Smooth muscle cell (in vitro differentiated cells): ENCODE measurements around the gene PREP. TPM values are rescaled to one million over a fixed set of nuclear protein-coding genes. Genes with fewer than 3 reads are reported as not detected.
A peak's percentile ranks its signal among the peaks of the same experiment; 100 is the strongest.

ENCODE experiments used
- DNase-seq: peaks from one replicate; lab custom pipeline; 2025; ENCODE audit not compliant: unreplicated experiment; lab: John Stamatoyannopoulos, UW
- H2AFZ ChIP-seq: fragments of 200-600 bp; sonication (generic); 2 replicates; pipeline ENCODE4 v1.6.0; 2016; ENCODE audit warnings: antibody characterized with exemption, low read depth, mild to moderate bottlenecking
- H3F3A ChIP-seq: fragments of 200-600 bp; sonication (generic); 2 replicates; pipeline ENCODE4 v1.6.0; 2017; ENCODE audit warnings: antibody characterized with exemption, low read depth
- H3K27ac ChIP-seq: fragments of 200-600 bp; sonication (generic); 2 replicates; pipeline ENCODE4 v1.5.1; 2016; ENCODE audit warnings: low read depth, mild to moderate bottlenecking
- H3K27me3 ChIP-seq: fragments of 200-600 bp; sonication (generic); 2 replicates; pipeline ENCODE4 v1.6.1; 2016; ENCODE audit warnings: low read depth, mild to moderate bottlenecking
- H3K36me3 ChIP-seq: fragments of 200-600 bp; sonication (generic); 2 replicates; pipeline ENCODE4 v1.5.1; 2016; ENCODE audit warnings: low read depth
- H3K4me1 ChIP-seq: fragments of 200-600 bp; sonication (generic); 2 replicates; pipeline ENCODE4 v1.5.1; 2016; ENCODE audit warnings: low read depth
- H3K4me2 ChIP-seq: fragments of 200-600 bp; sonication (generic); 2 replicates; pipeline ENCODE4 v1.6.0; 2016; ENCODE audit warnings: mild to moderate bottlenecking
- H3K4me3 ChIP-seq: fragments of 200-600 bp; sonication (generic); 2 replicates; pipeline ENCODE4 v1.5.1; 2016; ENCODE audit warnings: mild to moderate bottlenecking
- H3K79me2 ChIP-seq: fragments of 200-600 bp; sonication (generic); 2 replicates; pipeline ENCODE4 v1.6.0; 2016; ENCODE audit warnings: low read depth, mild to moderate bottlenecking
- H3K9ac ChIP-seq: fragments of 200-600 bp; sonication (generic); 2 replicates; pipeline ENCODE4 v1.6.0; 2016; ENCODE audit warnings: low read depth
- H3K9me3 ChIP-seq: fragments of 200-600 bp; sonication (generic); replicated peaks from 2 replicates; pipeline ENCODE4 v1.5.1; 2016; ENCODE audit warnings: low read depth
- H4K20me1 ChIP-seq: fragments of 200-600 bp; sonication (generic); 2 replicates; pipeline ENCODE4 v1.6.0; 2016; ENCODE audit warnings: low read depth
- WGBS: methylation state at CpG from one replicate; pipeline ENCODE4 v1.1.7; 2016; ENCODE audit warnings: low lambda C conversion rate; 5-methylcytosine and 5-hydroxymethylcytosine counted together
- polyA plus RNA-seq: library from polyadenylated mRNA; unstranded; fragments of >200 nt; fragmentation: Nextera tagmentation; extraction: Ambion mirVana; gene quantifications from 2 replicates; pipeline ENCODE4 v1.2.1, GENCODE V29; 2016
- total RNA-seq: library from RNA; depleted of rRNA; stranded (reverse); fragments of >200 nt; gene quantifications from 2 replicates; pipeline ENCODE4 v1.2.3, GENCODE V29; 2014
- TF ChIP-seq, protein P1 (sequence below): fragments of 200-600 bp; sonication (generic); IDR thresholded peaks from 2 replicates; pipeline ENCODE4 v1.5.1; 2017; ENCODE audit warnings: borderline replicate concordance, mild to moderate bottlenecking, antibody characterized with exemption; ENCODE audit not compliant: insufficient read depth, poor library complexity, severe bottlenecking

The PREP gene
- total and polyA plus RNA-seq, 2 experiments from 2014 or later = 23.4 to 33.2 TPM

DNA sequence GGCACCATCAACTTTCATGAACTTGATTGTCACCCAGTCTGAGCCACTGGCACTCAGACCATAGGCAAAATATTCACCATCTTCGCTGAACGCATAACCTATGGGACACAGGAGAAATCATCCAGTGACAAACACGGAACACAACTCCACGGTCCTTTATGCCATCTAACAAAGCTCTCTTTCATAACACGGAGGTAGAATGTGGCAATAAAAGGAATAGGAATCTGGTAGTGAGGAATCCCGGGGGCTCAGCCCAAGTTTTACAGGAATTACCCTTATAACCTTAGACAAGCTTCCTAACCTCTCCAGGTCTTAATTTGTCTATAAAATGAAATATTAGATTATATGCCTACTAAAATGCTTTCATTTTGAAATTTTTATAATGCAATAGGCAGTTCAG lies 29.4 kb downstream of the PREP start:
- no peaks in the 10 kb centered on the region for H3K4me1 ChIP-seq
- TF ChIP-seq, protein P1, sequence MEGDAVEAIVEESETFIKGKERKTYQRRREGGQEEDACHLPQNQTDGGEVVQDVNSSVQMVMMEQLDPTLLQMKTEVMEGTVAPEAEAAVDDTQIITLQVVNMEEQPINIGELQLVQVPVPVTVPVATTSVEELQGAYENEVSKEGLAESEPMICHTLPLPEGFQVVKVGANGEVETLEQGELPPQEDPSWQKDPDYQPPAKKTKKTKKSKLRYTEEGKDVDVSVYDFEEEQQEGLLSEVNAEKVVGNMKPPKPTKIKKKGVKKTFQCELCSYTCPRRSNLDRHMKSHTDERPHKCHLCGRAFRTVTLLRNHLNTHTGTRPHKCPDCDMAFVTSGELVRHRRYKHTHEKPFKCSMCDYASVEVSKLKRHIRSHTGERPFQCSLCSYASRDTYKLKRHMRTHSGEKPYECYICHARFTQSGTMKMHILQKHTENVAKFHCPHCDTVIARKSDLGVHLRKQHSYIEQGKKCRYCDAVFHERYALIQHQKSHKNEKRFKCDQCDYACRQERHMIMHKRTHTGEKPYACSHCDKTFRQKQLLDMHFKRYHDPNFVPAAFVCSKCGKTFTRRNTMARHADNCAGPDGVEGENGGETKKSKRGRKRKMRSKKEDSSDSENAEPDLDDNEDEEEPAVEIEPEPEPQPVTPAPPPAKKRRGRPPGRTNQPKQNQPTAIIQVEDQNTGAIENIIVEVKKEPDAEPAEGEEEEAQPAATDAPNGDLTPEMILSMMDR = no peak
- H2AFZ ChIP-seq = no peak overlapping the region
- no peaks in the 10 kb centered on the region for H3K79me2 ChIP-seq
- WGBS = 93% methylated on average over 6 of the region's 6 CpGs
- no peaks in the 10 kb centered on the region for H3F3A ChIP-seq
- peaks cover 9% of the 10 kb centered on the region for H4K20me1 ChIP-seq
- H3K4me2 ChIP-seq = no peak overlapping the region
- peak overlapping the region; percentile 43 for H3K9ac ChIP-seq
- H3K27ac ChIP-seq = peak overlapping the region; percentile 75
- no peaks in the 10 kb centered on the region for H3K27me3 ChIP-seq
- H3K36me3 ChIP-seq = no peaks in the 10 kb centered on the region
- no peak overlapping the region for H3K4me3 ChIP-seq
- DNase-seq = no peak
- H3K9me3 ChIP-seq = no peaks in the 10 kb centered on the region

DNA sequence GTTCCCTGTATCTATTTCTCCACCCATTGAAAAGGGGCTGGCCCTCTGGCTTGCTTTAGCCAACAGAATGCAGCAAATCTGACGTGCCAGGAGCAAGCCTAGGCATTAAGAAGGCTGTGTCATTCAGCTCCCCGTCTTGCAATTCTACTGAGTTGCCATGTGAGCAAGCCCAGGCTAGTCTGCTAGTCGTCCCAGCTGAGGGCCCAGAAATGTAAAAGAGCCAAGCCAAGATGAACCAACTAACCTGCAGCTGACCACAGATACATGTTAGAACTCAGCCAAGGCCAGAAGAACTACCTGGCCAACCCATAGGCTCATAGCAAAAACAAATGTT lies 30.1 kb downstream of the PREP start:
- H2AFZ ChIP-seq = no peak overlapping the region
- H3K9ac ChIP-seq = peak overlapping the region; percentile 43
- TF ChIP-seq, protein P1 = no peak
- no peaks in the 10 kb centered on the region for H3K9me3 ChIP-seq
- H3K79me2 ChIP-seq = no peaks in the 10 kb centered on the region
- 79% methylated on average over 3 of the region's 3 CpGs for WGBS
- no peak overlapping the region for H3K4me3 ChIP-seq
- no peak overlapping the region for H3K4me2 ChIP-seq
- H3K27me3 ChIP-seq = no peaks in the 10 kb centered on the region
- DNase-seq = no peak
- H3K36me3 ChIP-seq = peaks cover 2% of the 10 kb centered on the region
- H3K27ac ChIP-seq = peak overlapping the region; percentile 75
- no peaks in the 10 kb centered on the region for H3K4me1 ChIP-seq
- H3F3A ChIP-seq = no peaks in the 10 kb centered on the region
- peaks cover 6% of the 10 kb centered on the region for H4K20me1 ChIP-seq

DNA sequence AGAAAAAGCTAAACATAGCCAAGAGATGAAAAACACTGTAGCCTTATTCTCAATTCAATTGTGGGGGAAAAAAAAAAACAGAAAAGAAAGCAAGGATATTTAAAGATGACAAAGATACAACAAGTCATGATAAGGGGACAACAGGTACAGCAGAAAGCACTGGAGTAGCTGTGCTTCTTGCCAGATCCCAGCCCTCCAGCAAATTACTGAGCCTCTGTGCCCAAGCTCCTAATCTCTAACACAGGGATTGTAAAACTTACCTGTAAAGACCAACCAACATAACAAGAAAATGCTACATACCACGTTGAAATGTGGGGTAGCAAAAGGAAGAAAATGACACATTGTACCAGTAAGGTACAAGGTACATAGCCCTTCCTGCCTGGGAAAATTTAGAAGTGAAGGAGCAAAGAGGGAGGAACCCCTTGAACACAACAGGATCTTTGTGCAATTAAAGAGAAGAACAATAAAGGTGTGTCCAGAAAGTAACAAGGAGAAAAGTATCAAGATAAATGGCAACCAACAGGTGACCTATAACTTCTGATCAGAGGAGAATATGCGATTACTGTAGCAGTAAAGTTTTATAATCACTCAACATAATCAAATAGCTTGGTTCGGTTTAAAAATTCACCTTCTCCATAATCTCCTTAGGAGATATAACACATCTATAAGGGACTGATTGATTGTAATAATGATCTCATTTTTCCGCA lies 30.6 kb downstream of the PREP start:
- DNase-seq = no peak
- H3K4me3 ChIP-seq = no peak overlapping the region
- no peak overlapping the region for H3K4me2 ChIP-seq
- no peaks in the 10 kb centered on the region for H3K9me3 ChIP-seq
- no peaks in the 10 kb centered on the region for H3K4me1 ChIP-seq
- no peaks in the 10 kb centered on the region for H3K27me3 ChIP-seq
- H3F3A ChIP-seq = no peaks in the 10 kb centered on the region
- peaks cover 6% of the 10 kb centered on the region for H4K20me1 ChIP-seq
- peak overlapping the region; percentile 75 for H3K27ac ChIP-seq
- H3K36me3 ChIP-seq = peaks cover 2% of the 10 kb centered on the region
- TF ChIP-seq, protein P1 = no peak
- H3K79me2 ChIP-seq = no peaks in the 10 kb centered on the region
- 90% methylated on average over 4 of the region's 4 CpGs for WGBS
- H3K9ac ChIP-seq = no peak overlapping the region
- H2AFZ ChIP-seq = no peak overlapping the region

DNA sequence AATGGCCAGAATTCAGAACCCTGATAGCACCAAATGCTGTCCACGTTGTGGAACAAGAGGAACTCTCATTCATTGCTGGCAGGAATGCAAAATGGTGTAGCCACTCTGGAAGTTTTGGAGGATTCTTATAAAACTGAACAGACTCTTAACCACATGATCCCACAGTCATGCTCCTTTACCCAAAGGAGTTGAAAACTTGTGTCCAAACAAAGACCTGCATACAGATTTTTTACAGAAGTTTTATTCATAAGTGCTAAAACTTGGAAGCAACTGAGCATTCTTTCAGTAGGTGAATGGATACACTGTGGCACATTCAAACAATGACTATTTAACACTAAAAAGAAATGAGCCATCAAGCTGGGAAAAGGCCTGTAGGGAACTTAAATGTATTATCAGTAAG lies 32.5 kb downstream of the PREP start:
- Histone ChIP-seq H3K79me2 (no peaks in the 10 kb centered on the region), H2AFZ (no peak overlapping the region), H3K9ac (no peak overlapping the region), H3F3A (no peaks in the 10 kb centered on the region), H3K4me1 (no peaks in the 10 kb centered on the region), H3K27me3 (no peaks in the 10 kb centered on the region), H3K27ac (no peak overlapping the region), H3K4me2 (no peak overlapping the region), H4K20me1 (peaks cover 3% of the 10 kb centered on the region), H3K4me3 (no peak overlapping the region), H3K36me3 (peaks cover 2% of the 10 kb centered on the region), H3K9me3 (no peaks in the 10 kb centered on the region)
- no peak for DNase-seq
- TF ChIP-seq, protein P1 = no peak
- 89% methylated on average over 1 of the region's 1 CpG for WGBS
